Neural cell (in vitro differentiated cells): ENCODE data around the gene ECT2L.

ENCODE experiments used
- CTCF ChIP-seq: fragments of 450-650 bp; IDR thresholded peaks from 2 replicates; pipeline ENCODE4 v1.5.1; 2014; ENCODE audit warnings: antibody characterized with exemption, mild to moderate bottlenecking, moderate library complexity; ENCODE audit not compliant: poor library complexity, severe bottlenecking
- EP300 ChIP-seq: fragments of 450-650 bp; conservative IDR thresholded peaks from 2 replicates; pipeline ENCODE4 v1.6.1; 2014; ENCODE audit warnings: antibody characterized with exemption, mild to moderate bottlenecking, moderate library complexity; ENCODE audit not compliant: poor library complexity, severe bottlenecking
- EZH2 ChIP-seq: fragments of 200-600, 300-800 bp; shearing (Covaris generic), sonication (generic); IDR thresholded peaks from 2 replicates; pipeline ENCODE4 v1.6.1; 2014; ENCODE audit warnings: antibody characterized with exemption, low read length, borderline replicate concordance, mild to moderate bottlenecking; ENCODE audit not compliant: insufficient read depth, poor library complexity, severe bottlenecking
- MXI1 ChIP-seq: fragments of 450-650 bp; conservative IDR thresholded peaks from 2 replicates; pipeline ENCODE4 v1.6.1; 2014; ENCODE audit warnings: antibody characterized with exemption, mild to moderate bottlenecking; ENCODE audit not compliant: poor library complexity, severe bottlenecking
- POLR2AphosphoS5 ChIP-seq: IDR thresholded peaks from 2 replicates; pipeline ENCODE4 v1.6.1; 2012
- RAD21 ChIP-seq: fragments of 450-650 bp; conservative IDR thresholded peaks from 2 replicates; pipeline ENCODE4 v1.6.1; 2014; ENCODE audit warnings: antibody characterized with exemption, mild to moderate bottlenecking, moderate library complexity
- SMC3 ChIP-seq: fragments of 450-650 bp; conservative IDR thresholded peaks from 2 replicates; pipeline ENCODE4 v1.6.1; 2014; ENCODE audit warnings: antibody characterized with exemption, mild to moderate bottlenecking, moderate library complexity; ENCODE audit not compliant: poor library complexity
- TAF1 ChIP-seq: IDR thresholded peaks from 2 replicates; pipeline ENCODE4 v1.6.1; 2012; ENCODE audit warnings: low read depth
- TF ChIP-seq, protein P1 (sequence below): IDR thresholded peaks from 2 replicates; pipeline ENCODE4 v1.6.1; 2012; ENCODE audit warnings: borderline replicate concordance

- no peak for TF ChIP-seq EP300
- TF ChIP-seq CTCF = no peak
- TF ChIP-seq POLR2AphosphoS5 = no peak
- TF ChIP-seq, protein P1, sequence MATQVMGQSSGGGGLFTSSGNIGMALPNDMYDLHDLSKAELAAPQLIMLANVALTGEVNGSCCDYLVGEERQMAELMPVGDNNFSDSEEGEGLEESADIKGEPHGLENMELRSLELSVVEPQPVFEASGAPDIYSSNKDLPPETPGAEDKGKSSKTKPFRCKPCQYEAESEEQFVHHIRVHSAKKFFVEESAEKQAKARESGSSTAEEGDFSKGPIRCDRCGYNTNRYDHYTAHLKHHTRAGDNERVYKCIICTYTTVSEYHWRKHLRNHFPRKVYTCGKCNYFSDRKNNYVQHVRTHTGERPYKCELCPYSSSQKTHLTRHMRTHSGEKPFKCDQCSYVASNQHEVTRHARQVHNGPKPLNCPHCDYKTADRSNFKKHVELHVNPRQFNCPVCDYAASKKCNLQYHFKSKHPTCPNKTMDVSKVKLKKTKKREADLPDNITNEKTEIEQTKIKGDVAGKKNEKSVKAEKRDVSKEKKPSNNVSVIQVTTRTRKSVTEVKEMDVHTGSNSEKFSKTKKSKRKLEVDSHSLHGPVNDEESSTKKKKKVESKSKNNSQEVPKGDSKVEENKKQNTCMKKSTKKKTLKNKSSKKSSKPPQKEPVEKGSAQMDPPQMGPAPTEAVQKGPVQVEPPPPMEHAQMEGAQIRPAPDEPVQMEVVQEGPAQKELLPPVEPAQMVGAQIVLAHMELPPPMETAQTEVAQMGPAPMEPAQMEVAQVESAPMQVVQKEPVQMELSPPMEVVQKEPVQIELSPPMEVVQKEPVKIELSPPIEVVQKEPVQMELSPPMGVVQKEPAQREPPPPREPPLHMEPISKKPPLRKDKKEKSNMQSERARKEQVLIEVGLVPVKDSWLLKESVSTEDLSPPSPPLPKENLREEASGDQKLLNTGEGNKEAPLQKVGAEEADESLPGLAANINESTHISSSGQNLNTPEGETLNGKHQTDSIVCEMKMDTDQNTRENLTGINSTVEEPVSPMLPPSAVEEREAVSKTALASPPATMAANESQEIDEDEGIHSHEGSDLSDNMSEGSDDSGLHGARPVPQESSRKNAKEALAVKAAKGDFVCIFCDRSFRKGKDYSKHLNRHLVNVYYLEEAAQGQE = no peak
- TF ChIP-seq SMC3 = no peak
- TF ChIP-seq EZH2 = no peak
- TF ChIP-seq TAF1 = no peak
- no peak for TF ChIP-seq RAD21
- TF ChIP-seq MXI1 = no peak
Observed at GRCh38 chr6:138824482-138825144, 28.7 kb downstream of the ECT2L start.
